Sigmoid colon (tissue), 7 donors: Measurements from ENCODE around the gene VCX3B. TPM values are rescaled to one million over a fixed set of nuclear protein-coding genes. Genes with fewer than 3 reads are reported as not detected.

Experiments
- DNase-seq: peaks from one replicate; pipeline ENCODE4 v3.0.0-alpha.2; 2019
- H3K27ac ChIP-seq, 4 donors: fragments of 200-600 bp; sonication (generic); one replicate each; pipeline ENCODE4 v1.5.1; 2016 to 2019; ENCODE audit warnings: mild to moderate bottlenecking in 1 of 4
- H3K27me3 ChIP-seq, 3 donors: fragments of 200-600 bp; sonication (generic); one replicate each; pipeline ENCODE4 v1.5.1; 2019; ENCODE audit warnings: mild to moderate bottlenecking in 1 of 3
- H3K36me3 ChIP-seq, 4 donors: fragments of 200-600 bp; sonication (generic); one replicate each; pipeline ENCODE4 v1.5.1; 2016 to 2019
- H3K4me1 ChIP-seq, 4 donors: fragments of 200-600 bp; sonication (generic); one replicate each; pipeline ENCODE4 v1.5.1; 2017 to 2019
- H3K4me3 ChIP-seq, 4 donors: fragments of 200-600 bp; sonication (generic); one replicate each; pipeline ENCODE4 v1.5.1; 2017 to 2019; ENCODE audit warnings: mild to moderate bottlenecking in 2 of 4, moderate library complexity in 1 of 4
- H3K9me3 ChIP-seq, 4 donors: fragments of 200-600 bp in 3 of 4; sonication (generic) in 3 of 4; one replicate each; pipeline versions ENCODE4 v1.5.1 to v1.6.1; 2013 to 2019
- EP300 ChIP-seq, 4 donors: sonication (generic); formaldehyde crosslinking; IDR thresholded peaks; one replicate each; pipeline ENCODE4 v1.6.1; 2017; ENCODE audit warnings: antibody characterized with exemption in 4 of 4
- POLR2A ChIP-seq, 2 donors: fragments of 450-650 bp; IDR thresholded peaks; one replicate each; pipeline ENCODE4 v1.6.1; 2016; ENCODE audit warnings: antibody characterized with exemption in 2 of 2, mild to moderate bottlenecking in 2 of 2, moderate library complexity in 2 of 2
- POLR2AphosphoS5 ChIP-seq, 4 donors: sonication (generic); formaldehyde crosslinking; IDR thresholded peaks; one replicate each; pipeline ENCODE4 v1.6.1; 2017; ENCODE audit warnings: antibody characterized with exemption in 4 of 4
- WGBS, 2 donors: extraction: QIAGEN DNeasy Blood & Tissue Kit; methylation state at CpG; one replicate each; pipeline ENCODE4 v1.1.7; 2013; 5-methylcytosine and 5-hydroxymethylcytosine counted together
- intact Hi-C: fragments of 100-400 bp; cut with DNase I; formaldehyde crosslinking; loops from one replicate; pipeline ENCODE4 v1.15.1; 2023
- polyA plus RNA-seq, 3 donors: library from polyadenylated mRNA; stranded (reverse); fragments of 200-250 nt; gene quantifications; one replicate each; pipeline ENCODE4 v1.2.3, GENCODE V29; 2013
- total RNA-seq, 4 donors: library from RNA; depleted of rRNA; stranded (reverse); fragments of >200 nt; gene quantifications; one replicate each; pipeline ENCODE4 v1.1.0, GENCODE V29; 2016
- TF ChIP-seq, protein P1 (sequence below), 4 experiments: fragments of 450-650 bp in 3 of 4; fragments of 200-600 bp in 1 of 4; IDR thresholded peaks; one replicate each; pipeline ENCODE4 v1.5.1; 2016 to 2019; ENCODE audit warnings: antibody characterized with exemption in 4 of 4, mild to moderate bottlenecking in 3 of 4, moderate library complexity in 2 of 4
- donor health status: healthy with polysubstance abuse.
- donor health status: Bipolar disorder and iron deficiency.
- donor health status: healthy.

The VCX3B gene
- total and polyA plus RNA-seq, 7 donors = not detected

DNA sequence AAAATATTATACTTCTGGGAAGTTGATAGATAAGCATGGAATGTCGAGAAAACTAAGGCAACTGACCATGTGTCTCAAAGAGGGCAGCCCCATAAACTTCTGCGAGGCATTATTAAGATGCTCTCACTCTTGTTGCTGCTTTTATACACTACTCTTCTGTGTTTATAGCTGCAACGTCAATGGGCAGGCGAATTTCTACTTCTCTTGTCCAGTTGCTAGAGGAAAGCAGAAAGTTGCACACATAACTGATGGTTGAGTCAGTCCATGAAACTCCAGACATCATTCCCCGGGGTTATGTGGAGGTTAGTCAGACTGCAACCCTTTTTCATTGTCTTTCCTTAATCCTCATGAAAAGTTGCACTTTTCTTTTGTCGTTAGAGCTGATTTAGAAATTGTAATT lies 39.8 kb downstream of the VCX3B start:
- H3K27me3 ChIP-seq = no peaks in the 10 kb centered on the region
- H3K4me3 ChIP-seq = no peak overlapping the region
- H3K27ac ChIP-seq = no peak overlapping the region
- intact Hi-C loops = no loop called here
- no peak for TF ChIP-seq EP300 (IDR thresholded peaks at IDR 0.05)
- no peak for TF ChIP-seq POLR2A (IDR thresholded peaks at IDR 0.05)
- no peak for TF ChIP-seq POLR2AphosphoS5 (IDR thresholded peaks at IDR 0.05)
- TF ChIP-seq, protein P1, sequence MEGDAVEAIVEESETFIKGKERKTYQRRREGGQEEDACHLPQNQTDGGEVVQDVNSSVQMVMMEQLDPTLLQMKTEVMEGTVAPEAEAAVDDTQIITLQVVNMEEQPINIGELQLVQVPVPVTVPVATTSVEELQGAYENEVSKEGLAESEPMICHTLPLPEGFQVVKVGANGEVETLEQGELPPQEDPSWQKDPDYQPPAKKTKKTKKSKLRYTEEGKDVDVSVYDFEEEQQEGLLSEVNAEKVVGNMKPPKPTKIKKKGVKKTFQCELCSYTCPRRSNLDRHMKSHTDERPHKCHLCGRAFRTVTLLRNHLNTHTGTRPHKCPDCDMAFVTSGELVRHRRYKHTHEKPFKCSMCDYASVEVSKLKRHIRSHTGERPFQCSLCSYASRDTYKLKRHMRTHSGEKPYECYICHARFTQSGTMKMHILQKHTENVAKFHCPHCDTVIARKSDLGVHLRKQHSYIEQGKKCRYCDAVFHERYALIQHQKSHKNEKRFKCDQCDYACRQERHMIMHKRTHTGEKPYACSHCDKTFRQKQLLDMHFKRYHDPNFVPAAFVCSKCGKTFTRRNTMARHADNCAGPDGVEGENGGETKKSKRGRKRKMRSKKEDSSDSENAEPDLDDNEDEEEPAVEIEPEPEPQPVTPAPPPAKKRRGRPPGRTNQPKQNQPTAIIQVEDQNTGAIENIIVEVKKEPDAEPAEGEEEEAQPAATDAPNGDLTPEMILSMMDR (IDR thresholded peaks at IDR 0.05) = no peak
- H3K36me3 ChIP-seq = no peaks in the 10 kb centered on the region
- H3K4me1 ChIP-seq = no peaks in the 10 kb centered on the region
- WGBS, 2 donors = 64 to 72% methylated on average over 6 of the region's 6 CpGs
- DNase-seq = no peak
- no peaks in the 10 kb centered on the region for H3K9me3 ChIP-seq
